HepG2 (cell line): ENCODE measurements around the gene EARS2. TPM values are rescaled to one million over a fixed set of nuclear protein-coding genes. Genes with fewer than 3 reads are reported as not detected.
A peak's percentile ranks its signal among the peaks of the same experiment; 100 is the strongest.

Experiments used
- ATM ChIP-seq: fragments of 450-650 bp; IDR thresholded peaks from 2 replicates; pipeline ENCODE4 v1.7.1; 2017; ENCODE audit warnings: mild to moderate bottlenecking, borderline replicate concordance
- FOXJ3 ChIP-seq: sonication (generic); formaldehyde crosslinking; IDR thresholded peaks from 2 replicates; pipeline ENCODE4 v1.4.0; 2020; ENCODE audit warnings: missing genetic modification reagents, mild to moderate bottlenecking, borderline replicate concordance
- GFI1 ChIP-seq: sonication (generic); formaldehyde crosslinking; IDR thresholded peaks from 2 replicates; pipeline ENCODE4 v1.5.0; 2020; ENCODE audit warnings: missing genetic modification reagents, mild to moderate bottlenecking, borderline replicate concordance
- HNF1A ChIP-seq, 2 experiments: sonication (generic) in 1 of 2; formaldehyde crosslinking in 1 of 2; IDR thresholded peaks; 2 replicates each; pipeline versions ENCODE4 v1.4.0 to v1.6.1; 2016 to 2020; ENCODE audit warnings: borderline replicate concordance in 1 of 2, low read depth in 1 of 2, mild to moderate bottlenecking in 1 of 2, missing genetic modification reagents in 1 of 2
- HNF1B ChIP-seq: sonication (generic); formaldehyde crosslinking; IDR thresholded peaks from 2 replicates; pipeline ENCODE4 v1.5.1; 2020; ENCODE audit warnings: mild to moderate bottlenecking, moderate library complexity, missing genetic modification reagents
- MED8 ChIP-seq: sonication (generic); formaldehyde crosslinking; IDR thresholded peaks from 2 replicates; pipeline ENCODE4 v1.8.1; 2023; ENCODE audit warnings: mild to moderate bottlenecking, missing genetic modification reagents; ENCODE audit not compliant: insufficient replicate concordance
- NKX3-1 ChIP-seq: sonication (generic); formaldehyde crosslinking; IDR thresholded peaks from 2 replicates; pipeline ENCODE4 v1.5.0; 2020; ENCODE audit warnings: missing genetic modification reagents
- NONO ChIP-seq, 2 experiments: fragments of 450-650 bp in 1 of 2; sonication (generic) in 1 of 2; formaldehyde crosslinking in 1 of 2; IDR thresholded peaks in 1 of 2; conservative IDR thresholded peaks in 1 of 2; 2 replicates each; pipeline versions ENCODE4 v1.6.1 to v1.8.0; 2017 to 2022; ENCODE audit warnings: mild to moderate bottlenecking in 1 of 2, missing genetic modification reagents in 1 of 2, moderate library complexity in 1 of 2
- POLR2A ChIP-seq, 2 experiments: IDR thresholded peaks; 2 replicates each; pipeline ENCODE4 v1.6.1; 2011; ENCODE audit warnings: low read depth in 2 of 2, low read length in 2 of 2, mild to moderate bottlenecking in 1 of 2, moderate library complexity in 1 of 2; ENCODE audit not compliant: insufficient read depth in 1 of 2
- SIN3A ChIP-seq: IDR thresholded peaks from 2 replicates; pipeline ENCODE4 v1.6.1; 2011; ENCODE audit warnings: low read depth, mild to moderate bottlenecking, control low read depth, low read length, borderline replicate concordance
- USF2 ChIP-seq, 2 experiments: sonication (generic) in 1 of 2; formaldehyde crosslinking in 1 of 2; IDR thresholded peaks; 2 replicates each; pipeline versions ENCODE4 v1.5.1 to v1.6.1; 2011 to 2020; ENCODE audit warnings: borderline replicate concordance in 1 of 2, low read depth in 1 of 2, low read length in 1 of 2, mild to moderate bottlenecking in 1 of 2, missing genetic modification reagents in 1 of 2, moderate library complexity in 1 of 2
- ZBTB20 ChIP-seq: sonication (generic); formaldehyde crosslinking; IDR thresholded peaks from 2 replicates; pipeline ENCODE4 v1.8.1; 2023; ENCODE audit warnings: missing genetic modification reagents, low read depth, mild to moderate bottlenecking, borderline replicate concordance
- ZFP36L2 ChIP-seq: sonication (generic); formaldehyde crosslinking; IDR thresholded peaks from 2 replicates; pipeline ENCODE4 v1.4.0; 2020; ENCODE audit warnings: missing genetic modification reagents
- ZNF333 ChIP-seq: sonication (generic); formaldehyde crosslinking; IDR thresholded peaks from 2 replicates; pipeline ENCODE4 v1.4.0; 2020; ENCODE audit warnings: mild to moderate bottlenecking, missing genetic modification reagents, borderline replicate concordance
- ZNF503 ChIP-seq: sonication (generic); formaldehyde crosslinking; IDR thresholded peaks from 2 replicates; pipeline ENCODE4 v1.4.0; 2020; ENCODE audit warnings: missing genetic modification reagents
- ZNF7 ChIP-seq: IDR thresholded peaks from 2 replicates; pipeline ENCODE4 v1.6.1; 2016; ENCODE audit warnings: missing biosample characterization, missing genetic modification reagents
- ZNF850 ChIP-seq: sonication (generic); formaldehyde crosslinking; conservative IDR thresholded peaks from 2 replicates; pipeline ENCODE4 v1.9.0; 2021; ENCODE audit warnings: mild to moderate bottlenecking, missing genetic modification reagents
- polyA plus RNA-seq, 8 experiments: library from polyadenylated mRNA; depleted of rRNA in 3 of 8; stranded (reverse) in 7 of 8; unstranded in 1 of 8; fragments of >200 nt; fragmentation: Illumina TruSeq in 4 of 8; extraction: Trizol in 4 of 8; gene quantifications; 2 replicates each; pipeline versions ENCODE4 v1.2.1 to v1.2.3, GENCODE V29; 2011 to 2016; ENCODE audit warnings: low read depth in 4 of 8, missing spikeins in 1 of 8, mixed read lengths in 1 of 8; ENCODE audit not compliant: insufficient read depth in 1 of 8
- total RNA-seq, 5 experiments: library from RNA; depleted of rRNA; stranded (reverse); fragments of >200 nt; fragmentation: Illumina TruSeq; extraction: Trizol; gene quantifications; 2 replicates each; pipeline ENCODE4 v1.2.3, GENCODE V29; 2016; ENCODE audit warnings: low read depth in 1 of 5

Gene EARS2
- total and polyA plus RNA-seq, 2 of the 13 experiments (the other 11 are each of a cell fraction or from before 2014, with no cell fraction given), result 49.4 to 80.4 TPM

GRCh38 chr16:23595246-23595950 is 38.2 kb upstream of the EARS2 start (continued):
- TF ChIP-seq ATM (no peak), USF2 (IDR thresholded peaks at IDR 0.05; ENCODE audit: low read depth, low read length) (no peak), USF2 (CRISPR knock-in tag; IDR thresholded peaks at IDR 0.05; ENCODE audit: borderline replicate concordance) (0 out of 2 replicates have a peak, but pooled peaks have one; percentile 27), GFI1 (CRISPR knock-in tag) (no peak), ZBTB20 (CRISPR knock-in tag) (peak; percentile 54), SIN3A (0 out of 2 replicates have a peak, but pooled peaks have one; percentile 36), MED8 (CRISPR knock-in tag) (peak; percentile 41), ZNF333 (0 out of 2 replicates have a peak, but pooled peaks have one; percentile 1), NKX3-1 (CRISPR knock-in tag) (0 out of 2 replicates have a peak, but pooled peaks have one; percentile 6), POLR2A (IDR thresholded peaks at IDR 0.05; ENCODE audit: insufficient read depth in 1 of 2, low read depth in 2 of 2, low read length in 2 of 2) (no peak), ZNF850 (CRISPR knock-in tag) (peak; percentile 96; the same call in 1 of the 2 replicates), HNF1A (IDR thresholded peaks at IDR 0.05; ENCODE audit: low read depth) (no peak), HNF1A (CRISPR knock-in tag; IDR thresholded peaks at IDR 0.05; ENCODE audit: borderline replicate concordance) (no peak), ZNF7 (CRISPR knock-in tag) (no peak), ZNF503 (no peak), HNF1B (CRISPR knock-in tag) (peak; percentile 8; the same call in 1 of the 2 replicates), ZFP36L2 (0 out of 2 replicates have a peak, but pooled peaks have one; percentile 12), FOXJ3 (no peak), NONO (IDR thresholded peaks at IDR 0.05) (no peak), NONO (CRISPR knock-in tag; conservative IDR thresholded peaks at IDR 0.05) (no peak)
